Breast epithelium (tissue), 4 donors: ENCODE results near the gene CISTR. TPM values are rescaled to one million over a fixed set of nuclear protein-coding genes. Genes with fewer than 3 reads are reported as not detected.
A peak's percentile ranks its signal among the peaks of the same experiment; 100 is the strongest.

Source experiments
- DNase-seq, 2 donors: peaks; one replicate each; pipeline ENCODE4 v3.0.0-alpha.2; 2019; ENCODE audit warnings: low spot score in 2 of 2
- H3K27ac ChIP-seq, 2 donors: fragments of 200-600 bp; sonication (generic) in 1 of 2; one replicate each; pipeline ENCODE4 v1.5.1; 2016 to 2019; ENCODE audit warnings: mild to moderate bottlenecking in 1 of 2
- H3K27me3 ChIP-seq, 2 donors: fragments of 200-600 bp; sonication (generic) in 1 of 2; one replicate each; pipeline versions ENCODE4 v1.5.1 to v1.6.0; 2017 to 2019; ENCODE audit warnings: control low read depth in 1 of 2, mild to moderate bottlenecking in 1 of 2
- H3K36me3 ChIP-seq: fragments of 200-600 bp; one replicate; pipeline ENCODE4 v1.5.1; 2019
- H3K4me1 ChIP-seq, 2 donors: fragments of 200-600 bp; sonication (generic); one replicate each; pipeline ENCODE4 v1.5.1; 2016 to 2019; ENCODE audit warnings: control low read depth in 1 of 2
- H3K4me3 ChIP-seq, 3 donors: fragments of 200-600 bp; sonication (generic); 1 replicate in 2 of 3; 2 replicates in 1 of 3; pipeline ENCODE4 v1.5.1; 2016 to 2019; ENCODE audit warnings: mild to moderate bottlenecking in 3 of 3, moderate library complexity in 2 of 3
- H3K9me3 ChIP-seq, 2 donors: fragments of 200-600 bp; sonication (generic) in 1 of 2; one replicate each; pipeline ENCODE4 v1.5.1; 2016 to 2019; ENCODE audit warnings: control low read depth in 1 of 2
- CTCF ChIP-seq, 3 donors: fragments of 450-650 bp; IDR thresholded peaks; one replicate each; pipeline ENCODE4 v1.5.1; 2016 to 2017; ENCODE audit warnings: antibody characterized with exemption in 3 of 3, mild to moderate bottlenecking in 3 of 3, moderate library complexity in 3 of 3
- POLR2A ChIP-seq: fragments of 450-650 bp; IDR thresholded peaks from one replicate; pipeline ENCODE4 v1.6.1; 2016; ENCODE audit warnings: antibody characterized with exemption, mild to moderate bottlenecking, moderate library complexity
- POLR2AphosphoS5 ChIP-seq, 3 donors: sonication (generic); formaldehyde crosslinking; IDR thresholded peaks; one replicate each; pipeline ENCODE4 v1.6.1; 2017; ENCODE audit warnings: antibody characterized with exemption in 3 of 3
- intact Hi-C: fragments of 100-400 bp; cut with DNase I; formaldehyde crosslinking; loops from one replicate; pipeline ENCODE4 v1.15.1; 2023; ENCODE audit warnings: low total_unique reads
- total RNA-seq, 3 donors: library from RNA; depleted of rRNA; stranded (reverse); fragments of >200 nt; gene quantifications; one replicate each; pipeline ENCODE4 v1.1.0, GENCODE V29; 2016

CISTR gene
- total RNA-seq, 3 donors from 2014 or later, result not detected

DNA sequence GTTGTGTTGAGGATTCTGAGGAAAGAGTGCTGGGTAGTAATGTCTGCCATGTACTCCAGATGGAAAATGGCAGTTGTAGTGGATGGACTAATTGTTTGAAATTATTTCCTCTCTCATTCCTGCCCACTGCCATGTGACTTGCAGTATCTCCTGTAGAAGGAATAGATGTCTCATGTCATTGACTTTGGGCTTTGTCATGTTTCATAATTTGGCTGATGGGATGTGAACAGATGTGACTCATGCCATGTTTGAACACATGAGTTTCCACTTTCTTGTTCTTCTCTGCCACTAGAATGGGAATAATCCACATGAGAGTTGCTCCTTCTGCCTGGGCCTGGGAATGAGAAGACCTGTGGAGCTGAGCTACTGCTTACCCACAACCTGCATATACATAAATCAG, 22.1 kb downstream of the CISTR start:
- no peaks in the 10 kb centered on the region for H3K27me3 ChIP-seq
- H3K36me3 ChIP-seq, result no peaks in the 10 kb centered on the region
- H3K4me1 ChIP-seq, result peaks cover 0 to 12% of the 10 kb centered on the region in 2 donors
- DNase-seq, result no peak
- no peak overlapping the region for H3K4me3 ChIP-seq
- no peaks in the 10 kb centered on the region for H3K9me3 ChIP-seq
- no peak for TF ChIP-seq POLR2AphosphoS5 (IDR thresholded peaks at IDR 0.05)
- TF ChIP-seq CTCF (IDR thresholded peaks at IDR 0.05), result no peak
- TF ChIP-seq POLR2A, result no peak
- no peak overlapping the region for H3K27ac ChIP-seq
- intact Hi-C loops, result no loop called here

- Histone ChIP-seq H3K4me1 (peaks cover 0 to 12% of the 10 kb centered on the region in 2 donors), H3K36me3 (no peaks in the 10 kb centered on the region), H3K4me3 (peak overlapping the region; percentile 59 to 91 (median 86)), H3K27ac (peak overlapping the region in 1 of 2 donors; percentile 84), H3K9me3 (no peaks in the 10 kb centered on the region), H3K27me3 (no peaks in the 10 kb centered on the region)
- TF ChIP-seq POLR2A (no peak), CTCF (IDR thresholded peaks at IDR 0.05) (no peak), POLR2AphosphoS5 (IDR thresholded peaks at IDR 0.05) (no peak)
- intact Hi-C loops, result no loop called here
- DNase-seq, result no peak
Measured at GRCh38 chr12:53728206-53728605, 23.6 kb downstream of the CISTR start.

DNA sequence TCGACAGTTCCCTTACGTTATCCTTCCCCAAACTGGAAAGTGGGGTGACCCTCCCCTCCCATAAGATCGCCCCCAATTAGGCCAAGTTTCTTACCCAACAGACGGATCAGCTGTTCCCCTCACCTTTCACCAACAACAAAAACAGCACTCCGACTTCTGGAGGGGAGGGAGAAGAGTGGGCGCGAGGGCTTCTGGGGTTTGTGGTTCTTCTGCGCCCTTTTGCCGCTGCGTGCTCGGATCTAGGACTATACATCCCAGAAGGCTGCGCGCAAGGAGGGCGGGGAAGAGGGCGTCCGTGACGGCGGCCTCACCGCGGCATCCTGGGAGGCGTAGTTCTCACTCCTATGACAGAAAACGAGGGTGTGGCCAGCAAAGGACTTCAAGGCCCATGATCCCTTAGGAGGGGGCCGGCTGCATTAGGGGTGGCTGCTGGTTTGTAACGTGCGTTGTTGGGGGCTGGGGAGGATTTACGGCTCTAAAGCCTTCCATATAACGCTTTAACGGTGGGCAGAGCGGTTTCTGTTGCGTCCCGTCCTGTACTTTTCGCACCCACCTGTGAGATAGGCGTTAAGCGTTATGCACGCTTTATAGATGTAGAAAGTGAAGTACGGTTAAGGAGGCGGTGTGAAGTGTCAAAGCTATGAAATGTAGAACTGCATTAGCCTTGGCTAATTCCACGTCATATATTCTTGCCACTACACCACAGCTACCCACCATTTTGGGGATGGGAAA, 24.3 kb downstream of the CISTR start, which contains the start of gene CALCOCO1:
CALCOCO1 (minus strand) TSS at position 143 of the 732 bp plus-strand sequence. CDS start 2,210 bp downstream, outside the sequence.
- no peaks in the 10 kb centered on the region for H3K27me3 ChIP-seq
- DNase-seq, result peak; percentile 95 to 97
- H3K4me1 ChIP-seq, result peaks cover 0 to 12% of the 10 kb centered on the region in 2 donors
- H3K36me3 ChIP-seq, result no peaks in the 10 kb centered on the region
- peak; percentile 41 to 75 (median 75) for TF ChIP-seq POLR2AphosphoS5 (IDR thresholded peaks at IDR 0.05)
- TF ChIP-seq POLR2A, result no peak
- TF ChIP-seq CTCF (IDR thresholded peaks at IDR 0.05), result no peak
- H3K4me3 ChIP-seq, result peak within 1 kb of the TSS; percentile 59 to 91 (median 86)
- H3K9me3 ChIP-seq, result no peaks in the 10 kb centered on the region
- intact Hi-C loops, result no loop called here
- peak within 1 kb of the TSS; percentile 84 to 86 for H3K27ac ChIP-seq

GRCh38 chr12:53726946-53727309, 24.9 kb downstream of the CISTR start:
- Histone ChIP-seq H3K4me3 (peak overlapping the region; percentile 59 to 91 (median 86)), H3K9me3 (no peaks in the 10 kb centered on the region), H3K27ac (peak overlapping the region; percentile 84 to 86), H3K36me3 (no peaks in the 10 kb centered on the region), H3K4me1 (peaks cover 0 to 12% of the 10 kb centered on the region in 2 donors), H3K27me3 (no peaks in the 10 kb centered on the region)
- no peak for DNase-seq
- intact Hi-C loops, result no loop called here
- TF ChIP-seq CTCF (IDR thresholded peaks at IDR 0.05) (no peak), POLR2AphosphoS5 (IDR thresholded peaks at IDR 0.05) (no peak), POLR2A (no peak)

DNA sequence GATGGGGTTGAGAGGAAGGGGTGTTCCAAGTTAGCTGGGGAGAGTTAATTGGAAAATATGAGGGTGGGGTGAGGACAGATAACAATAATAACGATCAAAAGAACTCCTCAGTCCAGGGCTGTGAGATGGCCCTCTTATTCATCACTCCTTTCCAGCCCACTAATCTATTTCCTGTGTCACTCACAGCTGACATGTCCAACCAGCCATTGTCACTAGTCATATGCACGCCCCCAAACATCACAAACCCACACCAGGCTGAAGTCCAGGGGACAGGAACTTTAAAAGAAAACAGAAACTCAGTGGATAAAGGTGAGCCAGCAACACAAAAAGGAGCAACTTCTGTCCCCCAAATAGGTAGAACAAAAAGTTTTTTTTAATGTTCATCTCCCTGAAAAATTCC, 25.4 kb downstream of the CISTR start:
- Histone ChIP-seq H3K27me3 (no peaks in the 10 kb centered on the region), H3K27ac (no peak overlapping the region), H3K4me3 (peak overlapping the region; percentile 59 to 91 (median 86)), H3K36me3 (no peaks in the 10 kb centered on the region), H3K9me3 (no peaks in the 10 kb centered on the region), H3K4me1 (peaks cover 0 to 12% of the 10 kb centered on the region in 2 donors)
- DNase-seq, result no peak
- intact Hi-C loops, result no loop called here
- no peak for TF ChIP-seq POLR2A
- TF ChIP-seq CTCF (IDR thresholded peaks at IDR 0.05), result no peak
